Measurements from ENCODE around the gene CPT1C. TPM values are rescaled to one million over a fixed set of nuclear protein-coding genes. Genes with fewer than 3 reads are reported as not detected.

Gene CPT1C
- total RNA-seq, 1 donor from 2014 or later: 133 TPM

- peaks cover 17% of the 10 kb centered on the region for H3K9me3 Mint-ChIP-seq (ENCODE audit: unreplicated experiment)
- H3K27me3 Mint-ChIP-seq (ENCODE audit: unreplicated experiment): peaks cover 20% of the 10 kb centered on the region
- peaks cover 10% of the 10 kb centered on the region for H3K4me1 Mint-ChIP-seq (ENCODE audit: low read depth, unreplicated experiment)
- peak overlapping the region; percentile 10 for H3K4me3 Mint-ChIP-seq (ENCODE audit: unreplicated experiment)
- no peak for TF ChIP-seq CTCF (IDR thresholded peaks at IDR 0.05; ENCODE audit: partially characterized antibody, unreplicated experiment)
- H3K27ac Mint-ChIP-seq (ENCODE audit: unreplicated experiment): no peak overlapping the region
- no peaks in the 10 kb centered on the region for H3K36me3 Mint-ChIP-seq (ENCODE audit: unreplicated experiment)
- no peak for DNase-seq
Measured at GRCh38 chr19:49688531-49689132, 2.3 kb upstream of the CPT1C start.

GRCh38 chr19:49689133-49690078, 1.5 kb upstream of the CPT1C start, which contains the start of gene ADM5:
Gene ADM5 (plus strand): TSS chr19:49689594. CDS start chr19:49689838, 244 bp downstream.
- H3K9me3 Mint-ChIP-seq (ENCODE audit: unreplicated experiment): peaks cover 19% of the 10 kb centered on the region
- TF ChIP-seq CTCF (IDR thresholded peaks at IDR 0.05; ENCODE audit: partially characterized antibody, unreplicated experiment): peak; percentile 69
- H3K27me3 Mint-ChIP-seq (ENCODE audit: unreplicated experiment): peaks cover 20% of the 10 kb centered on the region

GRCh38 chr19:49690079-49690655, 749 bp upstream of the CPT1C start:
- no peak for TF ChIP-seq CTCF (IDR thresholded peaks at IDR 0.05; ENCODE audit: partially characterized antibody, unreplicated experiment)
- no peak for DNase-seq
- peak overlapping the region; percentile 99 for H3K4me3 Mint-ChIP-seq (ENCODE audit: unreplicated experiment)
- peak overlapping the region; percentile 98 for H3K27ac Mint-ChIP-seq (ENCODE audit: unreplicated experiment)
- no peaks in the 10 kb centered on the region for H3K36me3 Mint-ChIP-seq (ENCODE audit: unreplicated experiment)
- peaks cover 20% of the 10 kb centered on the region for H3K27me3 Mint-ChIP-seq (ENCODE audit: unreplicated experiment)
- H3K9me3 Mint-ChIP-seq (ENCODE audit: unreplicated experiment): peaks cover 19% of the 10 kb centered on the region
- peaks cover 10% of the 10 kb centered on the region for H3K4me1 Mint-ChIP-seq (ENCODE audit: low read depth, unreplicated experiment)

More at GRCh38 chr19:49689133-49690078, 1.5 kb upstream of the CPT1C start, which contains the start of gene ADM5:
- peak within 1 kb of the TSS; percentile 98 for H3K27ac Mint-ChIP-seq (ENCODE audit: unreplicated experiment)
- H3K4me3 Mint-ChIP-seq (ENCODE audit: unreplicated experiment): peak within 1 kb of the TSS; percentile 99
- DNase-seq: peak; percentile 78
- H3K36me3 Mint-ChIP-seq (ENCODE audit: unreplicated experiment): no peaks in the 10 kb centered on the region
- H3K4me1 Mint-ChIP-seq (ENCODE audit: low read depth, unreplicated experiment): peaks cover 10% of the 10 kb centered on the region

- TF ChIP-seq CTCF (IDR thresholded peaks at IDR 0.05; ENCODE audit: partially characterized antibody, unreplicated experiment): no peak
- H3K27me3 Mint-ChIP-seq (ENCODE audit: unreplicated experiment): peaks cover 15% of the 10 kb centered on the region
- no peaks in the 10 kb centered on the region for H3K36me3 Mint-ChIP-seq (ENCODE audit: unreplicated experiment)
- peaks cover 17% of the 10 kb centered on the region for H3K9me3 Mint-ChIP-seq (ENCODE audit: unreplicated experiment)
- H3K27ac Mint-ChIP-seq (ENCODE audit: unreplicated experiment): peak overlapping the region; percentile 98
- H3K4me1 Mint-ChIP-seq (ENCODE audit: low read depth, unreplicated experiment): peaks cover 10% of the 10 kb centered on the region
- DNase-seq: peak; percentile 94
- peak overlapping the region; percentile 99 for H3K4me3 Mint-ChIP-seq (ENCODE audit: unreplicated experiment)
Measured at GRCh38 chr19:49691243-49692146, 579 bp downstream of the CPT1C start.

All from glutamatergic neuron (in vitro differentiated cells).